ENCODE results near the gene TBC1D5. TPM values are rescaled to one million over a fixed set of nuclear protein-coding genes. Genes with fewer than 3 reads are reported as not detected.

Gene TBC1D5
- total RNA-seq, 4 donors from 2014 or later, result 29.2 to 114 (median 53.4) TPM

DNA sequence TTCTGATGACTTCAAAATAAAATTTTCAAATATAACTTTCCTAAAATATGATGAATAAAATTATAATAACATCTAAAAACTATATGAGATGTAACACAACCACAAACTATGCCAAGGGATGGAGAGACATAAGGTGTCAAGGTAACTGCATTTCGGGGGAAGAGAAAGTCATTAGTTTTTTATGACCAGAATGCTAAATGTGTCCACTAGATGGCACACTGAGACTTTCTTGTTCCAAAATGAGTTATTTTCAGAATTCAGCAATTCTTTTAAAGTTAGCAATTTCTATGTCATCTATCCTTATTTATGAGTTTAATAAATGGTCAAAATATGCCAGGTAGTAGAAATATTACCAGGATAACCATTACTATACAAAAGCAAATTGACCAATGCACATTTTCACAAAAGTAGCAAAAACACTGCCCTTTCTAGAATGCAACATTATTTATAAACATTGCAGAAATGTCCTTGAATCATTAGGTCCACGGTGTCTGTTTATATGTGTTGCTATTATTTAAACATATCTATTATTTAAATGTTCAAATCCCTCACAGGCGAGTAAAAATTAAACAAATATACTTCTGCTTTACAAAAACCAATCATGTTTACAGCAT, 483.5 kb downstream of the TBC1D5 start:
- no peaks in the 10 kb centered on the region for H3K36me3 ChIP-seq
- no peaks in the 10 kb centered on the region for H3K27me3 ChIP-seq
- TF ChIP-seq, protein P1, sequence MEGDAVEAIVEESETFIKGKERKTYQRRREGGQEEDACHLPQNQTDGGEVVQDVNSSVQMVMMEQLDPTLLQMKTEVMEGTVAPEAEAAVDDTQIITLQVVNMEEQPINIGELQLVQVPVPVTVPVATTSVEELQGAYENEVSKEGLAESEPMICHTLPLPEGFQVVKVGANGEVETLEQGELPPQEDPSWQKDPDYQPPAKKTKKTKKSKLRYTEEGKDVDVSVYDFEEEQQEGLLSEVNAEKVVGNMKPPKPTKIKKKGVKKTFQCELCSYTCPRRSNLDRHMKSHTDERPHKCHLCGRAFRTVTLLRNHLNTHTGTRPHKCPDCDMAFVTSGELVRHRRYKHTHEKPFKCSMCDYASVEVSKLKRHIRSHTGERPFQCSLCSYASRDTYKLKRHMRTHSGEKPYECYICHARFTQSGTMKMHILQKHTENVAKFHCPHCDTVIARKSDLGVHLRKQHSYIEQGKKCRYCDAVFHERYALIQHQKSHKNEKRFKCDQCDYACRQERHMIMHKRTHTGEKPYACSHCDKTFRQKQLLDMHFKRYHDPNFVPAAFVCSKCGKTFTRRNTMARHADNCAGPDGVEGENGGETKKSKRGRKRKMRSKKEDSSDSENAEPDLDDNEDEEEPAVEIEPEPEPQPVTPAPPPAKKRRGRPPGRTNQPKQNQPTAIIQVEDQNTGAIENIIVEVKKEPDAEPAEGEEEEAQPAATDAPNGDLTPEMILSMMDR (IDR thresholded peaks at IDR 0.05), result peak; percentile 32 to 75 (median 68)
- TF ChIP-seq POLR2A (IDR thresholded peaks at IDR 0.05), result no peak
- H3K4me3 ChIP-seq, result no peak overlapping the region
- no peak for DNase-seq
- H3K9me3 ChIP-seq, result no peaks in the 10 kb centered on the region
- no peaks in the 10 kb centered on the region for H3K4me1 ChIP-seq
- H3K27ac ChIP-seq, result no peak overlapping the region

DNA sequence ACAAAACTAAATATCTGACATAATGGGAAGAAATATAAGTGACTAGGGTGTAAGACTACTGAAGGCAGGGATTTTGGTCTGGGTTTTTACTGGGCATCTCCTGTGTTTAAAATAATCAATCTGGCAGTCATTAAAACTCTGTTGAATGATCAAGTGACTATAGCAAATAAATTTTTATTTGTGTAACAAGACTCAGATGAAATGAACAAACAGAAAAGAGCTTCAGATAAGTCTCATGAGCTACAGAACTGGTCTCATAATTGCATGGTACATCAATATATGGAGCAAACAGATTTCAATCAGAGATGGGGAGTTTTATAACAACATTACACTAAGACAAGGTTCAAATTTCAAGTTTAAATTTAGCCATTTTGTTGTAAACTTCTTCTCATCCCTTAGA, 485.2 kb downstream of the TBC1D5 start:
- H3K27me3 ChIP-seq, result no peaks in the 10 kb centered on the region
- no peaks in the 10 kb centered on the region for H3K4me1 ChIP-seq
- TF ChIP-seq, protein P1 (IDR thresholded peaks at IDR 0.05), result no peak
- TF ChIP-seq POLR2A (IDR thresholded peaks at IDR 0.05), result no peak

DNA sequence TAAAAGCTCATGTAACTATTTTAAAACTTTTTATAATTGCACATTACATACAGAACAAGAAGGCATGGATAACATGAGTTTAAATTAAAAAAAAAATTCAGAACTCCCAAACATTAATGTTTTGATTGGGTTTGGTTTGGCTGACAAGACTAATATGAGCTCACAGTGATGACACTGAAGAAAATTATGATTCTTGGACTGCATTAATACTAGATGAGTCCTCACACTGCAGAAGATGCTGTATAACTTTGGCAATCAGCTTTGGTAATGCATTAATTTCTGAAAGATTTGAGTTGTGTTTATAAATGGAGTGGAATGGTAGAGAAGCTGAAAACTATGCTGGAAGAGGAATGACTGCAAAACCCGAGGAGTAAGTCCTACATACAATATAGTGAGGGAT, 498.8 kb downstream of the TBC1D5 start:
- Histone ChIP-seq H3K27me3 (no peaks in the 10 kb centered on the region), H3K4me3 (no peak overlapping the region), H3K36me3 (no peaks in the 10 kb centered on the region), H3K27ac (no peak overlapping the region), H3K9me3 (no peaks in the 10 kb centered on the region), H3K4me1 (no peaks in the 10 kb centered on the region)
- TF ChIP-seq, protein P1 (IDR thresholded peaks at IDR 0.05), result no peak
- TF ChIP-seq POLR2A (IDR thresholded peaks at IDR 0.05), result no peak
- DNase-seq, result no peak

More for the DNA sequence above, 485.2 kb downstream of the TBC1D5 start:
- no peak overlapping the region for H3K4me3 ChIP-seq
- H3K9me3 ChIP-seq, result no peaks in the 10 kb centered on the region
- no peaks in the 10 kb centered on the region for H3K36me3 ChIP-seq
- no peak overlapping the region for H3K27ac ChIP-seq
- DNase-seq, result no peak

DNA sequence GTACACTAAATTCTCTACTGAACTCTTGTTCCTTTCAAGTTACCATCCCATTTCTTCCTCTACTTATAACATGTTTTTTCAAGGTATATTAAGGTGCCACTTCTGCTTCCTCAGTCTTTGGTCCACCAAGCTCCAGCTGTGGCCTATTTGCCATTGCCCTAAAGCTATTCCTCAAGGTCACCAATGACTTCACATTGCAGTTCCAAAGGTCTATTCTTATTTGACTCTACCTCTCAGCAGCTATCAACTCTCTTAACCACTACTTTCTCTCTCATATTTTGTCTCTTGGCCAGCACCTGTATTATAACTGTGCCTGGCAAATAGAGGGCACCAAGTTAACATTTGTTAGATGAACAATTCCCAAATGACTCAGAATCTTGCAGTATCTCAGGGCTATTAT, 503.0 kb downstream of the TBC1D5 start:
- no peaks in the 10 kb centered on the region for H3K4me1 ChIP-seq
- H3K27me3 ChIP-seq, result no peaks in the 10 kb centered on the region
- no peak for DNase-seq
- no peak overlapping the region for H3K27ac ChIP-seq
- no peaks in the 10 kb centered on the region for H3K9me3 ChIP-seq
- TF ChIP-seq, protein P1 (IDR thresholded peaks at IDR 0.05), result no peak
- no peak for TF ChIP-seq POLR2A (IDR thresholded peaks at IDR 0.05)
- H3K4me3 ChIP-seq, result no peak overlapping the region
- H3K36me3 ChIP-seq, result no peaks in the 10 kb centered on the region

DNA sequence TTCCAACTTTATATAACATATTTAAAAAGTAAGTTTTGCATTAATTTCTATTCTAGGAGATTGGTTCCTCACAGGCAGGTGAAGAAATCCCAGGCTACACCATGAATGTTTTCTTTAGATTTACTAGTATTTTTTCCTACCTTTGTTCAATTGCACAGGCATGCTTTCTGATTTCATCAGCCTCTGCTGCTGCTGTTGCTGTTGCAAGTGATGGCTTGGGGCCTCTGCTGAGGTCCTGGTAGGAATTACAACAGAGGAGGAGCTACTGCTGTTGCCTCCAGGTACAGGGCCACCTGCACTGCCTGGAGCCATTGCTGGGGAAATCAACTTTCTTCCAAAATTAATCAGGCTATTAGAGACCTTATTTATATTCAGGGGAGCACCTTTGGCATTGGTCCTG, 504.4 kb downstream of the TBC1D5 start:
- Histone ChIP-seq H3K27ac (no peak overlapping the region), H3K4me3 (no peak overlapping the region), H3K4me1 (no peaks in the 10 kb centered on the region), H3K36me3 (no peaks in the 10 kb centered on the region), H3K27me3 (no peaks in the 10 kb centered on the region), H3K9me3 (no peaks in the 10 kb centered on the region)
- no peak for TF ChIP-seq POLR2A (IDR thresholded peaks at IDR 0.05)
- TF ChIP-seq, protein P1 (IDR thresholded peaks at IDR 0.05), result no peak
- no peak for DNase-seq

DNA sequence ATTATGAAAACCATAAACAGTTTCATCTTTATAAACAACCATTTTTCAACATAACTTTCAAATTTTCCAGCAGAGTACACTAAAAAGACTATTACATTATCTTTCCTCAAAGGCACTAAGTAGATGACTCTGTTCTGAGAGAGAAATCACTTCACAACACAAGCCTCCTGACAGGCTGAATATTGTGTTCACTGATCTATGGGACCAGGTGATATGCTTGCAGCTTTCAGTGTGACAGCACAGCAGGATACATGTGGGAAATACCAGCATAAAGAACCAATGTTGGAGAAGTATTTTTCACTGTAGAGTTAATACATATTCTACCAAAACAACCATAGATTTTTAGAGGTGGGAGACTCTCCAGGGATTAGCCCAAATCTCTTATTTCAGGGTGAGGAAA, 507.1 kb downstream of the TBC1D5 start:
- no peak for DNase-seq
- no peaks in the 10 kb centered on the region for H3K4me1 ChIP-seq
- H3K4me3 ChIP-seq, result no peak overlapping the region
- H3K27me3 ChIP-seq, result no peaks in the 10 kb centered on the region
- no peak overlapping the region for H3K27ac ChIP-seq
- H3K9me3 ChIP-seq, result no peaks in the 10 kb centered on the region
- H3K36me3 ChIP-seq, result no peaks in the 10 kb centered on the region
- no peak for TF ChIP-seq POLR2A (IDR thresholded peaks at IDR 0.05)
- TF ChIP-seq, protein P1 (IDR thresholded peaks at IDR 0.05), result no peak
